Fibroblast of lung (primary cell): ENCODE data around the gene PNPT1.

Experiments used
- CTCF ChIP-seq, 2 donors: IDR thresholded peaks in 1 of 2; conservative IDR thresholded peaks in 1 of 2; 1 replicate in 1 of 2; 2 replicates in 1 of 2; pipeline ENCODE4 v1.5.1; 2011 to 2012; ENCODE audit warnings: low read length in 2 of 2, control low read depth in 1 of 2, inconsistent platforms in 1 of 2, low read depth in 1 of 2, mild to moderate bottlenecking in 1 of 2
- EZH2 ChIP-seq: IDR thresholded peaks from 2 replicates; pipeline ENCODE4 v1.5.1; 2012; ENCODE audit warnings: low read length, control low read depth, mild to moderate bottlenecking; ENCODE audit errors: missing control alignments

GRCh38 chr2:55627915-55628314, 65.7 kb downstream of the PNPT1 start:
- TF ChIP-seq CTCF (conservative IDR thresholded peaks at IDR 0.05 in 1 of 2, IDR thresholded peaks at IDR 0.05 in 1 of 2; ENCODE audit: low read depth in 1 of 2, low read length in 2 of 2) (no peak), EZH2 (no peak)
